LNCAP (cell line): ENCODE data around the gene MACROD1.

Source experiments
- TF ChIP-seq, protein P1 (sequence below): fragments of 450-650 bp; IDR thresholded peaks from 2 replicates; pipeline ENCODE4 v1.5.1; 2017; ENCODE audit warnings: mild to moderate bottlenecking

MACROD1 gene

DNA sequence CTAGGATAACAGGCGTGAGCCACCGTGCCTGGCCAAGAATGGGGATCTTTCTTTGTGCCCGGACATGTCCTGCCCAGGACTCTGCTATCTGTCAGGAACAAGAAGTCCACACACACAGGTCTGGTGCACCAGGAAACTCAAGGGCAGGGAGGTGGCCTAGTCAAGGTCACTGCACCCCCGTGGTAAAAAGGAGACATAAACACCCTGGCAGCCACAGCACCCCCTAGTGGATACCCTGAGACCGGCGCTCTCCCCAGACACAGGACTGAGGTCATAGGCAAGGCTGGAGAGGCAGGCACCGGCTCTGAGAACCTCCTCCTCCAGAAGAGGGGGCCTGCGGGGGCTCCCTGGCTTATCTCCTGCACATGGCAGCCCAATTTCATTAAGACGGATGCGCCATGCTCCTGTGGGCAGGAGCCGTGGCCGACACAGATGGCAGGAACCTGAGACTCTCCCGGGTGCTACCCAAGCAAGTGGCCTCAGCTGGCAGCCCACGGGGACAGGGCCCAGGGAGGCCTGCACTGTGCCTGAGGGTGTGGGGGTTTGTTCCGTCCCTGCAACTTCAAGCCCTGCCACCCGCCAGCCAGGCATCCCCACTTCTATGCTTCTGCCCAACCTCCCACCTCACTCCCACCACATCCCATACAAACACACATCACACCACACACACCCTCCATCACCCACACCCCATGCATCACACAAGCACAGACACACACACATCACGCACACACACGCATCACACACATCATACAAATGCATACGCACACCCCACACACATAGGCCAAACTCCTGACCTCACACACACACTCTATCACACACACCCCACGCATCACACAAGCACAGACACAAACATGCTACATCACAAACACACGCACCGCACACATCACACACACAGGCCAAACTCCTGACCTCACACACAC, 19.6 kb downstream of the MACROD1 start:
- TF ChIP-seq, protein P1, sequence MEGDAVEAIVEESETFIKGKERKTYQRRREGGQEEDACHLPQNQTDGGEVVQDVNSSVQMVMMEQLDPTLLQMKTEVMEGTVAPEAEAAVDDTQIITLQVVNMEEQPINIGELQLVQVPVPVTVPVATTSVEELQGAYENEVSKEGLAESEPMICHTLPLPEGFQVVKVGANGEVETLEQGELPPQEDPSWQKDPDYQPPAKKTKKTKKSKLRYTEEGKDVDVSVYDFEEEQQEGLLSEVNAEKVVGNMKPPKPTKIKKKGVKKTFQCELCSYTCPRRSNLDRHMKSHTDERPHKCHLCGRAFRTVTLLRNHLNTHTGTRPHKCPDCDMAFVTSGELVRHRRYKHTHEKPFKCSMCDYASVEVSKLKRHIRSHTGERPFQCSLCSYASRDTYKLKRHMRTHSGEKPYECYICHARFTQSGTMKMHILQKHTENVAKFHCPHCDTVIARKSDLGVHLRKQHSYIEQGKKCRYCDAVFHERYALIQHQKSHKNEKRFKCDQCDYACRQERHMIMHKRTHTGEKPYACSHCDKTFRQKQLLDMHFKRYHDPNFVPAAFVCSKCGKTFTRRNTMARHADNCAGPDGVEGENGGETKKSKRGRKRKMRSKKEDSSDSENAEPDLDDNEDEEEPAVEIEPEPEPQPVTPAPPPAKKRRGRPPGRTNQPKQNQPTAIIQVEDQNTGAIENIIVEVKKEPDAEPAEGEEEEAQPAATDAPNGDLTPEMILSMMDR, result peak; percentile 88

DNA sequence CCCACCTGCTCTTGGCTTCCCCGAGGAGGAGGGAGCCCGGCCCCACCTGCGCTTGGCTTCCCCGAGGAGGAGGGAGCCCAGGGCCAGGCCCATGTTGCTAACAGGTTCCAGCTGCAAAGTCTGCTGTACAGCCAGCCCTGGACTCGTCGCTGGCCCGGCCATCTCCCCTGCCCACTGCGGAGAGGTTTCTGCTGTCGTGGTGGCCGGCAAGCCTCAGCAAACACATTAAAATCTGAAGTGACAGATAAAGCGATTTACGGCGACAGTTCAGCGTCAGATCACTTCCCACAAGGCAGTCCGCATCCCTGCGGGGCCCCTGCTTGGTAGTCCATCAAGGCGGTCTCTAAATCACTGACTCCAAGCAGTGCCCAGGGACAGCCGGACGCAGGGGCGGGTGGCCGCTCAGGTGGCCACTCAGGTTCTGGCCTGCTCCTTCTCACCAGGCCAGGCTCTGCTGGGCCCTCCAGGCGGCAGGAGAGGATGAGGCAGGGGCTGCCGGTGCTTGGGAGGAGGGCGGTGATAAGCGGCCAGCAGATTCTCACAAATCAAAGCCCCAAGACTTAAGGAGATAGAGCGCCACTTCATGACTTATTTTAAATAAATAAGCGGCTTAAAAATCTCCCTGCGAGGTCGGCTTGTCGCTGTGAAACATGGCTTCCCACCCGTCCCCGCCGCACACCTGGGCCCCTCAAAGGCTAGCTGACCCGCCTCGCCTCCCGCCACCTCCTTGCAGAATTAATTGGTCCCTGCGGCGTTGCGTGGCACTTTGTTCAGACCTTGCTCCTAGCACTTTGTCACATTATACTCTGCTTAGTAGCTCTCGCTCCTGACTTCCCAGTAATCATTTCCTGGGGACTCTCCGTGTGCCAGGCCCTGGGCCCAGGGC, 21.1 kb downstream of the MACROD1 start:
- TF ChIP-seq, protein P1, result no peak

DNA sequence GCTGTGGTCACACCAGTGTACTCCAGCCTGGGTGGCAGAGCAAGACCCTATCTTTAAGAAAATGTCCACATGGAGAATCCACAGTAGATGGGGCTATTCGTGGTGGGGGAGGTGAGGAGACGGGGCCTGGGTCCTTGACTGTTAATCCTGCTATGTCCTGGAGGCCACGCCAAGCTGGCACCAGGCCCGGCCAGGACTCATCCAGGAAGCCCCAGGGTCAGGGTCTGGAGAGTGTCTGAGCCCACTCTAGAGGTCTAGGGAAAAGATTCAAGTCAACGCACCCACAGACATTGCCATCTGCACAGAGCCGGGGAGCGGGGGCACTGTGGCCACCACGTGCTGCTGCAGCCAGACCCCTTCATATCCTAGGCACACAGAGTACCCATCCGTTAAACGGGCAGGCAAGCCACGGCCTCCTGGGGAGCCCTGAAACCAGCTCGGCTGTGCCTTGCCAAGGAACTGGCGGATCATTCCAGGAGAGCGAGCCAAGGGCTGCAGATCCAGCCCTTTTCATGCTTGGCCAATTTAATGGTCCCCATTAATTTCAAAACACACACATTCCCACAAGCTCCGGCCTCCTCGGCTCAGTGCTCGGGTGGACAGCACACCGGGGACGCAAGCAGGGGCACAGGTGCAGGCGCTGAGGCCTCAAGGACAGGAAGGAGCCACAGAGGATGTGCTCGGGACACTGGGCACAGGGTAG, 24.7 kb downstream of the MACROD1 start:
- TF ChIP-seq, protein P1, result no peak

DNA sequence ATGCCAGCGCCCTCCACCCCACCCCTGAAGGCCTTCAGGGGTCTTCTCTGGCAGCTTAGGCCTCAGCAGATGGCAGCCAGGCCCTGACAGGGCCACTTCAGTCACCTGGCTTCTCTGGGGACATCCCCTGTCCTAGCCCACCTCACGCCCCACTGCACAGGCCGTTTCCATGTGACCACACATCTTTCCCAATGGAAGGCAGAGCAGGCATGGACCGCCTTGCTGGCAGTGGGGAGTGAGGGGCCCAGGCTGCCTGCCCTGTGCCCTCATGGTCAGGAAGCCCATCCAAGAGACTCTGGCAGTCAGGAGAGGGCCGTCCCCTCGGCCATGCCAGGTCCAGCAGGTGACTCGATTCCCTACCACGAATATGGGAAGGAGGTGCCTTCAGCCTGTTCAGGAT, 25.8 kb downstream of the MACROD1 start:
- TF ChIP-seq, protein P1, result no peak

DNA sequence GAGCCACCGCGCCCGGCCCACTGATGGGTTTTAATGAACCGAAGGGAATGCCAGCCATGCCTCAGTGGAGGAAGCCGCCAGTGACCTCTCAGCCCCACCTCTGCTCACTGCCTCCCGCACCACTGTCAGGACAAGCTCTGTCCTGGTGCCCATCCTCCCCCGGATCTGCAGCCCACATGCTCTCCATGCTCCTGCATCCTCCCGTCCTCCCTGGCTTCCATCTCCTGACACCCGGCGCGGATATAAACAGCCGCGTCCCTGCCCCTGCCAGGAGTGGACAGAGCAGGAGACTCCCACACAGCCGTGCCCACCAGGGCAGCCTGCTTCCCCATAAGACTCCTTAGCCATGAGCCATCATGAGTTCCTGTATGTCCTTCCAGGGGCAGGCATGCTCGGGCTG, 26.9 kb downstream of the MACROD1 start:
- TF ChIP-seq, protein P1, result no peak

DNA sequence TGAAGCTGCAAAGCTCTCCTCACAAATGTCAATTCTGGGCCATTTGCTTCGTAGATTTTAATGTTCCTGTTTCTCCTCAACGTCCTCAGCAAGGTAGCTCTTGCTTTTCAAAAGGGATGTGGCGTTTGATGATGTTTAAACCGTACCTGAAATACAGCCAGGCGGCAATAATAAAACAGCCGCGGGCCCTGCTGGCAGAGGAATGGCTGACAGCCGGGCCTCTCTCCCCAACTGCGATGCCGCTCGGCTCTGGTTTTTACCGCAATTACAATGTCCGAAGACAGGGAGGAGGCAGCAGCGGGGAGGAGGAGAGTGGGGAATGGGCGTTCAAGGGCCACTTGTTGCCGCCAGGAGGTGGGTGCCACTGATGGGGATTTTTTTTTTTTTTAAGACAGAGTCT, 27.5 kb downstream of the MACROD1 start:
- TF ChIP-seq, protein P1, result no peak
